Effector memory CD8-positive, alpha-beta T cell (primary cell): ENCODE results near the gene AP1S3.

Experiments used
- ATAC-seq: fragments of 150-1000 bp; cut with Tn5 transposase; replicated peaks from 2 replicates; pipeline ENCODE4 v1.10.0; 2021; ENCODE audit warnings: mild to moderate bottlenecking, moderate library complexity
- DNase-seq, 3 experiments: peaks; one replicate each; pipeline ENCODE4 v3.0.0; 2021
- H3K27ac Mint-ChIP-seq, 2 donors: one replicate each; pipeline ENCODE4 v1.8.0; 2022; ENCODE audit warnings: mild to moderate bottlenecking in 2 of 2, mixed read lengths in 2 of 2, moderate library complexity in 2 of 2
- H3K27me3 Mint-ChIP-seq, 2 donors: one replicate each; pipeline ENCODE4 v1.8.0; 2022; ENCODE audit warnings: mixed read lengths in 2 of 2
- H3K36me3 Mint-ChIP-seq: one replicate; pipeline ENCODE4 v1.8.0; 2022; ENCODE audit warnings: mild to moderate bottlenecking, moderate library complexity, mixed read lengths; ENCODE audit not compliant: insufficient read depth
- H3K4me1 Mint-ChIP-seq, 2 donors: one replicate each; pipeline ENCODE4 v1.8.0; 2022; ENCODE audit warnings: low read depth in 2 of 2, mixed read lengths in 2 of 2
- H3K4me3 Mint-ChIP-seq, 2 donors: one replicate each; pipeline ENCODE4 v1.8.0; 2022; ENCODE audit warnings: mild to moderate bottlenecking in 2 of 2, mixed read lengths in 2 of 2, moderate library complexity in 2 of 2
- H3K9me3 Mint-ChIP-seq, 2 donors: one replicate each; pipeline ENCODE4 v1.8.0; 2022; ENCODE audit warnings: mixed read lengths in 2 of 2

The AP1S3 gene

DNA sequence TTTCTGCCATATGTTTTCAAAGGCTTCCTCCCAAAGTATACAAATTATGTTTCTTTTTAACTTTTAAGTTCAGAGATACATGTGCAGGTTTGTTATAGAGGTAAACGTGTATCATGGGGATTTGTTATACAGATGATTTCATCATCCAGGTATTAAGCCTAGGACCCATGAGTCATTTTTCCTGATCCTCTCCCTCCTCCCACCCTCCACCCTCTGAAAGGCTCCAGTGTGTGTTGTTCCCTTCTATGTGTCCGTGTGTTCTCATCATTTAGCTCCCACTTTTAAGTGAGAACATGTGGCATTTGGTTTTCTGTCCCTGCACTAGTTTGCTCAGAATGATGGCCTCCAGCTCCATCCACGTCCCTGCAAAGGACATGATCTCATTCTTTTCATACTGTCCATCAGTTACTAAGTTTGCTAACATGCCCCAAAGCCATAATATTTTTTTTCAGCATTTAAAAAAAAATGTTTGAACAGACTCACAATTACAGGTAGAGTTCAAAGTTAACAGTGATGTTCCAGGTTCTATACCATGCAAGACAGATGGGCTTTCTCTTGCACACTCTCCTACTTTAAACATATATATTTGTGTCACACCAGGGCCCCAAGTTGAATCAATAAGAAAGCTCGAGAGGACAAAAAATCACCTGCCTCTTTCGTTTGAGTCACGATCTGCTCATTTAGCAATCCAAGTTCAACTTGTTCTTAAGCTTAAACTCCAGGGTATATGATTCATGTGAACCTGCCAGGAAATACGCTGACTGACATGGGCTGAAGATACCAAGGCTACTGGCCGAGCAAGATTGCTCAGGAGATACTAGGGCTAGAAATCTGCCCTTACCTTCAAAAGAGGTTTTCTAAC is 77.6 kb downstream of the AP1S3 start:
- ATAC-seq (no peak), DNase-seq (peak in 1 of 3 experiments; percentile 8)
- Mint-ChIP-seq H3K27ac (peak overlapping the region; percentile 99 to 100), H3K4me1 (peaks cover 26 to 28% of the 10 kb centered on the region in 2 donors), H3K27me3 (no peaks in the 10 kb centered on the region), H3K9me3 (no peaks in the 10 kb centered on the region), H3K4me3 (peak overlapping the region; percentile 80 to 83), H3K36me3 (peaks cover 6% of the 10 kb centered on the region)

- H3K4me3 Mint-ChIP-seq: no peak overlapping the region
- H3K9me3 Mint-ChIP-seq: no peaks in the 10 kb centered on the region
- H3K4me1 Mint-ChIP-seq: peaks cover 26 to 28% of the 10 kb centered on the region in 2 donors
- no peaks in the 10 kb centered on the region for H3K27me3 Mint-ChIP-seq
- H3K27ac Mint-ChIP-seq: peak overlapping the region; percentile 73 to 100
- no peak for DNase-seq
- H3K36me3 Mint-ChIP-seq: peaks cover 6% of the 10 kb centered on the region
- ATAC-seq: no peak
These were observed 79.1 kb downstream of the AP1S3 start for GRCh38 chr2:223758131-223758840.

- ATAC-seq: no peak
- no peak for DNase-seq
- peaks cover under 1 to 1% of the 10 kb centered on the region in 2 donors for H3K4me1 Mint-ChIP-seq
- peaks cover 3 to 17% of the 10 kb centered on the region in 2 donors for H3K27me3 Mint-ChIP-seq
- no peaks in the 10 kb centered on the region for H3K9me3 Mint-ChIP-seq
- no peak overlapping the region for H3K4me3 Mint-ChIP-seq
- no peak overlapping the region for H3K27ac Mint-ChIP-seq
- no peaks in the 10 kb centered on the region for H3K36me3 Mint-ChIP-seq
These were observed 83.4 kb downstream of the AP1S3 start for GRCh38 chr2:223753940-223754339.

DNA sequence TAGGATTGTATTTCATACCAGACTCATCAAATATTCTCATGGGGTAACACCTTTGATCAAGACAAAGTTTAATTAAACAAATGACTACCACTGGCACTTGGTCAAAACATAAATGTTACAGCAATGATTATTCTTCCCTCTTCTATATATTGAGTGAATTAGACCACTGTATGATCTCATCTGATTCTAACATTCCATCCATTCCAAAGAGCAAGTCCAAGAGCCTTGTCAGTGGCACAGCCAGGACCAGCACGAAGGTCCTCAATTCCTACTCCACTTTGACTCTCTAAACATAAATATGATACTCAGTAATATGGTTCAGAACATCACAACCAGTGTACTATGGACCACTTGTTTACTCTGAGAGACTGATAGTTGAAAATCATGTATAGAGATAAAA is 86.4 kb downstream of the AP1S3 start:
- H3K27me3 Mint-ChIP-seq: peaks cover 16 to 23% of the 10 kb centered on the region in 2 donors
- DNase-seq: no peak

DNA sequence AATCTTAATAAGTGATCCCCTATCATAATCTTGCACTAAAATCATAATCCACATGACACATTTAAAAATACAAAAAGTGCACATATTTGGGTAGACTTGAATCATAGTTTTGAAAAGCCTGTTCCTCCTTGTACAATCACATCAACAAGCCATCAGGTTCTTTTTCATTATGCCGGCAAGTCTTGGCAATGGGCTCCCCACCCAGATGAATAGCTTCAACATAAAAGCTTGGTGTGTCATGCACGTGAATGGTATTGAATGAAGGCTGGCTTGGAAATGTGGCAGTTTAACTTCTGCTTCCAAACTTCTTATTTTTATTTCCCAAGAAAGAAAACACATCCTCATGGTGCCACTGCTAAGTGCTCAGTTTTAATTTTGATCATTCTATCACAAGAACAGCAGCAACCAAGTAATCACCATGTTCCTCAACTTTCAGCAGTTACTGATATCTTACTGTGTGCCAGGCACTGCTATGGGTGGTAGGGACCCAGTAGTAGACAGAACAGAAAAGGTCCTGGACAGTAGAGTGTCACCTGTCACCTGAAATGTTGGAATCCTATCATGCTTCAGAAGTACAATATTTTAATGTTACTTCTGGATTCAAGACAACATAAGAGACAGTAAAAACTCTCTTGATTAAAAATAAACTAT is 89.9 kb downstream of the AP1S3 start:
- H3K4me1 Mint-ChIP-seq: peaks cover 0 to 2% of the 10 kb centered on the region in 2 donors
- H3K27ac Mint-ChIP-seq: no peak overlapping the region
- H3K9me3 Mint-ChIP-seq: no peaks in the 10 kb centered on the region
- no peak for DNase-seq
- no peak for ATAC-seq
- H3K36me3 Mint-ChIP-seq: no peaks in the 10 kb centered on the region
- peaks cover 16 to 23% of the 10 kb centered on the region in 2 donors for H3K27me3 Mint-ChIP-seq
- H3K4me3 Mint-ChIP-seq: no peak overlapping the region

More for the DNA sequence above, 86.4 kb downstream of the AP1S3 start:
- peaks cover 0 to 2% of the 10 kb centered on the region in 2 donors for H3K4me1 Mint-ChIP-seq
- H3K4me3 Mint-ChIP-seq: no peak overlapping the region
- ATAC-seq: no peak
- no peak overlapping the region for H3K27ac Mint-ChIP-seq
- no peaks in the 10 kb centered on the region for H3K9me3 Mint-ChIP-seq
- H3K36me3 Mint-ChIP-seq: no peaks in the 10 kb centered on the region

DNA sequence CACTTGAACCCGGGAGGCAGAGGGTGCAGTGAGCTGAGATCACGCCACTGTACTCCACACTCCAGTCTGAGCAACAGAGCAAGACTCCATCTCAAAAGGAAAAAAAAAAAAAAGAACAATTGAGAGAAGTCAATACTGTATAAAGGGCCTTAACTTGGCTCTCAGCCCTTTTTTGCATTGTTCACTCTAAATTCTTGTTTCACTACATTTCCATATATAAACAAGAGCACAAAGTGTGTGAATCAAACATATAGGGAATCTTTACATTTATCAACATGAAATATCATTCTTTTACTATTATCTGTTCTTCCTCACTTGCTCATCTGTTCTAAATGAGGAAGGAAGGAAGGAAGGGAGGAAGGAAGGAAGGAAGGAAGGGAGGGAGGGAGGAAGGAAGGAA is 90.8 kb downstream of the AP1S3 start:
- DNase-seq (no peak), ATAC-seq (no peak)
- H3K27ac Mint-ChIP-seq: peak overlapping the region in 1 of 2 donors; percentile 79
- H3K36me3 Mint-ChIP-seq: no peaks in the 10 kb centered on the region
- H3K4me3 Mint-ChIP-seq: no peak overlapping the region
- peaks cover 0 to 2% of the 10 kb centered on the region in 2 donors for H3K4me1 Mint-ChIP-seq
- H3K27me3 Mint-ChIP-seq: peaks cover 16 to 23% of the 10 kb centered on the region in 2 donors
- H3K9me3 Mint-ChIP-seq: no peaks in the 10 kb centered on the region

DNA sequence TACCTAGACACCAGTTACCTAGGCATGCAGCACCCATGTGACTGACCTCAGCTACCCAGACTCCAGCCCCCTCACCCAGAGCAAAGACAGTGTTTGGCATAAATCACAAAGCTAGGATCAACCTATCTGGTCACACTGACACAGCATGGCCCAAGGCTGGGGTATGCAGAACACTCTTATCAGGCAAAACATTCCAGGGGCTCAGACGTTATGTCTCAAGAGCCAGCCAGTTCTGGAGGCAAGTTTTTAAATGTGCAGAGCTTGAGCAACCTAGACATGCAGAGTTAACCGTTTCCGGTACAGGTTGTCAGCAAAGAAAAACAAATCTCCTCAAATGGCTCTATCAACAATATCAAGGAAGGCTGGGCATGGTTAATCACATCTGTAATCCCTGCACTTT is 92.8 kb downstream of the AP1S3 start:
- DNase-seq (no peak), ATAC-seq (no peak)
- peaks cover 2 to 3% of the 10 kb centered on the region in 2 donors for H3K4me1 Mint-ChIP-seq
- H3K27me3 Mint-ChIP-seq: peaks cover 12 to 16% of the 10 kb centered on the region in 2 donors
- H3K36me3 Mint-ChIP-seq: no peaks in the 10 kb centered on the region
- H3K9me3 Mint-ChIP-seq: no peaks in the 10 kb centered on the region
- no peak overlapping the region for H3K27ac Mint-ChIP-seq
- H3K4me3 Mint-ChIP-seq: no peak overlapping the region

DNA sequence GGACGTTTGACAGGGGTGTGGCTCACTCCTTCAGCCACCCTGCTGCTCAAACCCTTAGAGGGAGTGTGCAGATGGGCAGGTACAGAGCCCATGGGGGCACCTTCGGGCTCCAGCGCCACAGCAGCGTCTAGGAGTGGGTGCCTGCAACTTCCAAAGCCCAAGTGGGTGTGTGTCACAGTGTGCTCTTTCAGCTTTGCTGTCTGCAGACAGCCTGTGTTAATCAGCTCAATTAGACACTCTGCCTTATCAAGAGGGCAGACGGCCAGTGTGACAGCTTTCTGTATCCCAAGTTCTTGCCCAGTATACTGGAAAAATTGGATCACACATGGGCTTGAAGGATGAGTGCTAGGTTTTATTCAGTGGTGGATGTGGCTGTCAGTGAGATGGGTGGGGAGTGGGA is 96.7 kb downstream of the AP1S3 start:
- H3K36me3 Mint-ChIP-seq: no peaks in the 10 kb centered on the region
- DNase-seq (no peak), ATAC-seq (no peak)
- H3K4me1 Mint-ChIP-seq: peaks cover 0 to 4% of the 10 kb centered on the region in 2 donors
- no peaks in the 10 kb centered on the region for H3K9me3 Mint-ChIP-seq
- no peak overlapping the region for H3K27ac Mint-ChIP-seq
- H3K4me3 Mint-ChIP-seq: no peak overlapping the region
- H3K27me3 Mint-ChIP-seq: no peaks in the 10 kb centered on the region

DNA sequence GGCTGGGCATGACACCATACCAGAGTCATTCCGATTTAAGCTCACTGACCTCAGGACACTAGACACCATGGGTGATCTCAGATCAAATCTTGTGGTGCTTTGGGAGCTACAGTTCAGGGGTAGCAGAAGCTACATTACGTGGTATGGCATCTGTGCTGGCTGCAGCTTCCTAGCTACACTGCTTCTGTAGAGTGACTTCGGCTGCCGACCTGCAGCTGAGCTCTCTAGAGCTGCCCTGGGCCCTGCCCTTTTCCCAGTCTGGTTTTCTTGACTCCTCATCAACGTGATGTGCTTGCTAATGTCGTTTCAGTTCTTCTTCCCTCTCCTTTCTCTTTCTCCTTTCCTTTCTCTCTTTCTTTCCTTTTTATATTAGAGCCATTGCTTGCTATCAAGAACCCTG is 100.2 kb downstream of the AP1S3 start:
- H3K4me3 Mint-ChIP-seq: no peak overlapping the region
- H3K27ac Mint-ChIP-seq: no peak overlapping the region
- no peaks in the 10 kb centered on the region for H3K9me3 Mint-ChIP-seq
- no peak for DNase-seq
- no peak for ATAC-seq
- no peaks in the 10 kb centered on the region for H3K27me3 Mint-ChIP-seq
- H3K4me1 Mint-ChIP-seq: peaks cover 0 to 4% of the 10 kb centered on the region in 2 donors
- H3K36me3 Mint-ChIP-seq: peaks cover 2% of the 10 kb centered on the region

DNA sequence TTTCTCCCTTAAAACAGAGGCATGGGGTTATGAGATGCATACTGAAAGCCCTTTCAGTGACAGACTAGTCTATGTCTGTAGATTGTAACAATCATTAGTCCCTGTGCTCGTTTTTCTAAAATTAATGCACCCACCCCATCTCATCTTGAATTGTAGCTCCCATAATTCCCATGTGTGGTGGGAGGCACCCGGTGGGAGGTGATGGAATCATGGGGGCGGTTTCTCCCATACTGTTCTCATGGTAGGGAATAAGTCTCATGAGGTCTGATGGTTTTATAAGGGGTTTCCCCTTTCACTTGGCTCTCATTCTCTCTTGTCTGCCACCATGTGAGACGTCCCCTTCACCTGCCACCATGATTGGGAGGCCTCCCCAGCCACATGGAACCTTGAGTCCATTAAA is 100.9 kb downstream of the AP1S3 start:
- Mint-ChIP-seq H3K27ac (no peak overlapping the region), H3K36me3 (peaks cover 2% of the 10 kb centered on the region), H3K4me3 (no peak overlapping the region), H3K4me1 (peaks cover 0 to 4% of the 10 kb centered on the region in 2 donors), H3K27me3 (no peaks in the 10 kb centered on the region), H3K9me3 (no peaks in the 10 kb centered on the region)
- DNase-seq (no peak), ATAC-seq (no peak)

- Mint-ChIP-seq H3K27me3 (no peaks in the 10 kb centered on the region), H3K36me3 (peaks cover 2% of the 10 kb centered on the region), H3K27ac (no peak overlapping the region), H3K4me3 (no peak overlapping the region), H3K4me1 (peaks cover 0 to 4% of the 10 kb centered on the region in 2 donors), H3K9me3 (no peaks in the 10 kb centered on the region)
- ATAC-seq: no peak
- DNase-seq: no peak
These were observed 101.6 kb downstream of the AP1S3 start for GRCh38 chr2:223735659-223736244.

- H3K36me3 Mint-ChIP-seq: peaks cover 2% of the 10 kb centered on the region
- H3K27me3 Mint-ChIP-seq: no peaks in the 10 kb centered on the region
- no peaks in the 10 kb centered on the region for H3K9me3 Mint-ChIP-seq
- DNase-seq (no peak), ATAC-seq (no peak)
- H3K27ac Mint-ChIP-seq: no peak overlapping the region
- H3K4me3 Mint-ChIP-seq: no peak overlapping the region
- H3K4me1 Mint-ChIP-seq: peaks cover 0 to 4% of the 10 kb centered on the region in 2 donors
These were observed 102.2 kb downstream of the AP1S3 start for GRCh38 chr2:223735035-223735640.

DNA sequence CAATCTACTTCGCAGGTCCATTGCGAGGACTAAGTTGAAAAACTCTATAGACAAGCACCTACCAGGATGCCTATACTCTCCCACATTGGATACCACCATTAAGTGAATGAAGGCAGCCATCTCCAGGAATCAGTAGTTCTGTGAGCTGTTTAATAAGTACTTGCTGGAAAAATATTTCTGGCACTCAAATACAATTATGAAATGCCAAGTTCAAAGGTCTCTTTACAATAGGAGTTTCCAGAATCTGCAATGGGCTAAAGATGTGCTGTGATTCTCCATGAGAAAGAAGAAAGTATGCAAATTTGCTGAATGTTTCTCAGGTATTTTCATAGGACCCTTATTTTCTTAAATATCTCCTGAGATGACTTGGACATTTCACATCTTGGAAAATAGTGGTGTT is 103.0 kb downstream of the AP1S3 start:
- ATAC-seq (no peak), DNase-seq (no peak)
- H3K4me1 Mint-ChIP-seq: no peaks in the 10 kb centered on the region
- peaks cover 2% of the 10 kb centered on the region for H3K36me3 Mint-ChIP-seq
- H3K27ac Mint-ChIP-seq: no peak overlapping the region
- no peaks in the 10 kb centered on the region for H3K9me3 Mint-ChIP-seq
- no peaks in the 10 kb centered on the region for H3K27me3 Mint-ChIP-seq
- H3K4me3 Mint-ChIP-seq: no peak overlapping the region
